PFSK-1 (cell line): Measurements from ENCODE around the gene PHACTR1.

Source experiments
- POLR2AphosphoS5 ChIP-seq: IDR thresholded peaks from 2 replicates; pipeline ENCODE4 v1.6.1; 2012; ENCODE audit warnings: low read depth, mild to moderate bottlenecking, control low read depth, low read length, moderate library complexity
- TF ChIP-seq, protein P1 (sequence below), 2 experiments: IDR thresholded peaks; 2 replicates each; pipeline versions ENCODE4 v1.6.1 to v1.8.0; 2011 to 2012; ENCODE audit warnings: low read depth in 2 of 2, low read length in 2 of 2, control low read depth in 1 of 2, inconsistent platforms in 1 of 2, mild to moderate bottlenecking in 1 of 2, moderate library complexity in 1 of 2; ENCODE audit not compliant: insufficient read depth in 1 of 2

DNA sequence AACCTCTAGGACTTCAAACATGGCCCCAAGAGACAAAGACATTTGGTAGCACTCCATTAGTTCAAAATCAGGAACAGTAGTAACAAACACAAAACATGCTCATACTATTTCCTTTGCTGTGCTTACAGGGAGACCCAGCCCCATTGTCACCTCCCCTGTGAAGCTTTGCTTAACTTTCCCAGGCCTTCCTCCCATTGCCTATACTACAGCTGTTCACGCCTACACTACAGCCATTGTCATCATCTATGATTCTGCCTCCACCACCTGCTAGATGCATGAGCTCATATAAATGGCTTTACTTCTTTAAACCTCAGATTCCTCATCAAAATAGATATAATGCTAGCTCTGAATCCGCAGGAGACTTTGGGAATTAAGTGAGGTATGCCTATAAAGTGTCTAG is 8.7 kb downstream of the PHACTR1 start:
- no peak for TF ChIP-seq POLR2AphosphoS5
- TF ChIP-seq, protein P1, sequence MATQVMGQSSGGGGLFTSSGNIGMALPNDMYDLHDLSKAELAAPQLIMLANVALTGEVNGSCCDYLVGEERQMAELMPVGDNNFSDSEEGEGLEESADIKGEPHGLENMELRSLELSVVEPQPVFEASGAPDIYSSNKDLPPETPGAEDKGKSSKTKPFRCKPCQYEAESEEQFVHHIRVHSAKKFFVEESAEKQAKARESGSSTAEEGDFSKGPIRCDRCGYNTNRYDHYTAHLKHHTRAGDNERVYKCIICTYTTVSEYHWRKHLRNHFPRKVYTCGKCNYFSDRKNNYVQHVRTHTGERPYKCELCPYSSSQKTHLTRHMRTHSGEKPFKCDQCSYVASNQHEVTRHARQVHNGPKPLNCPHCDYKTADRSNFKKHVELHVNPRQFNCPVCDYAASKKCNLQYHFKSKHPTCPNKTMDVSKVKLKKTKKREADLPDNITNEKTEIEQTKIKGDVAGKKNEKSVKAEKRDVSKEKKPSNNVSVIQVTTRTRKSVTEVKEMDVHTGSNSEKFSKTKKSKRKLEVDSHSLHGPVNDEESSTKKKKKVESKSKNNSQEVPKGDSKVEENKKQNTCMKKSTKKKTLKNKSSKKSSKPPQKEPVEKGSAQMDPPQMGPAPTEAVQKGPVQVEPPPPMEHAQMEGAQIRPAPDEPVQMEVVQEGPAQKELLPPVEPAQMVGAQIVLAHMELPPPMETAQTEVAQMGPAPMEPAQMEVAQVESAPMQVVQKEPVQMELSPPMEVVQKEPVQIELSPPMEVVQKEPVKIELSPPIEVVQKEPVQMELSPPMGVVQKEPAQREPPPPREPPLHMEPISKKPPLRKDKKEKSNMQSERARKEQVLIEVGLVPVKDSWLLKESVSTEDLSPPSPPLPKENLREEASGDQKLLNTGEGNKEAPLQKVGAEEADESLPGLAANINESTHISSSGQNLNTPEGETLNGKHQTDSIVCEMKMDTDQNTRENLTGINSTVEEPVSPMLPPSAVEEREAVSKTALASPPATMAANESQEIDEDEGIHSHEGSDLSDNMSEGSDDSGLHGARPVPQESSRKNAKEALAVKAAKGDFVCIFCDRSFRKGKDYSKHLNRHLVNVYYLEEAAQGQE (IDR thresholded peaks at IDR 0.05; ENCODE audit: insufficient read depth in 1 of 2, low read depth in 2 of 2, low read length in 2 of 2) = no peak
